Stimulated activated CD4-positive, alpha-beta T cell treated with anti-CD3 and anti-CD28 coated beads, Interleukin-12 subunit alpha, Interleukin-12 subunit beta, amount 100 ng/mL, for 4 hours (primary cell): Measurements from ENCODE around the gene ULK4.
"Not testable (repeated sequence)": the region's sequence is repeated elsewhere in the genome, so short reads cannot be mapped to it uniquely, and the experiment has no call there.

Experiments used
- DNase-seq: peaks from one replicate; pipeline ENCODE4 v3.0.0-alpha.2; 2020

Gene ULK4

GRCh38 chr3:41288785-41289184, 673.1 kb downstream of the ULK4 start:
- DNase-seq, result no peak

- DNase-seq, result no peak
These were observed 675.6 kb downstream of the ULK4 start for GRCh38 chr3:41286305-41286704.

- not testable (repeated sequence) for DNase-seq
These were observed 677.0 kb downstream of the ULK4 start for GRCh38 chr3:41284934-41285333.

GRCh38 chr3:41277790-41278465, 684.0 kb downstream of the ULK4 start:
- DNase-seq, result no peak

- no peak for DNase-seq
These were observed 685.7 kb downstream of the ULK4 start for GRCh38 chr3:41276191-41276590.

GRCh38 chr3:41274944-41275668, 686.8 kb downstream of the ULK4 start:
- no peak for DNase-seq

- no peak for DNase-seq
These were observed 689.2 kb downstream of the ULK4 start for GRCh38 chr3:41272667-41273066.

GRCh38 chr3:41267975-41268640, 693.8 kb downstream of the ULK4 start:
- DNase-seq, result no peak

GRCh38 chr3:41265823-41266273, 696.1 kb downstream of the ULK4 start:
- DNase-seq, result no peak

GRCh38 chr3:41265011-41265545, 696.8 kb downstream of the ULK4 start:
- no peak for DNase-seq

GRCh38 chr3:41260063-41260450, 701.8 kb downstream of the ULK4 start:
- no peak for DNase-seq

GRCh38 chr3:41259449-41260062, 702.3 kb downstream of the ULK4 start:
- DNase-seq, result no peak

GRCh38 chr3:41258239-41258800, 703.6 kb downstream of the ULK4 start:
- DNase-seq, result no peak

GRCh38 chr3:41251593-41251992, 710.3 kb downstream of the ULK4 start:
- DNase-seq, result no peak

GRCh38 chr3:41250825-41251224, 711.1 kb downstream of the ULK4 start:
- DNase-seq, result no peak

GRCh38 chr3:41249318-41249717, 712.6 kb downstream of the ULK4 start:
- no peak for DNase-seq

GRCh38 chr3:41248525-41248924, 713.4 kb downstream of the ULK4 start:
- no peak for DNase-seq

- no peak for DNase-seq
These were observed 714.6 kb downstream of the ULK4 start for GRCh38 chr3:41247055-41248004.

GRCh38 chr3:41244620-41245336, 717.1 kb downstream of the ULK4 start:
- no peak for DNase-seq

GRCh38 chr3:41243183-41243582, 718.7 kb downstream of the ULK4 start:
- no peak for DNase-seq
